PFSK-1 (cell line): ENCODE results near the gene GASK1A.

Experiments
- FOXP2 ChIP-seq: optimal IDR thresholded peaks from 2 replicates; pipeline ENCODE3; 2011; ENCODE audit warnings: borderline replicate concordance, control low read depth, inconsistent platforms; ENCODE audit not compliant: insufficient read depth; ENCODE audit errors: extremely low read length, extremely low read depth
- POLR2AphosphoS5 ChIP-seq: IDR thresholded peaks from 2 replicates; pipeline ENCODE4 v1.6.1; 2012; ENCODE audit warnings: low read depth, mild to moderate bottlenecking, control low read depth, low read length, moderate library complexity
- REST ChIP-seq, 2 experiments: IDR thresholded peaks; 2 replicates each; pipeline versions ENCODE4 v1.6.1 to v1.8.0; 2011 to 2012; ENCODE audit warnings: low read depth in 2 of 2, low read length in 2 of 2, control low read depth in 1 of 2, inconsistent platforms in 1 of 2, mild to moderate bottlenecking in 1 of 2, moderate library complexity in 1 of 2; ENCODE audit not compliant: insufficient read depth in 1 of 2
- SIN3A ChIP-seq: IDR thresholded peaks from 2 replicates; pipeline ENCODE4 v1.6.1; 2012; ENCODE audit warnings: mild to moderate bottlenecking, low read length, moderate library complexity, borderline replicate concordance; ENCODE audit not compliant: insufficient read depth
- TAF1 ChIP-seq: IDR thresholded peaks from 2 replicates; pipeline ENCODE4 v1.6.1; 2012; ENCODE audit warnings: low read length, control low read depth, borderline replicate concordance; ENCODE audit not compliant: insufficient read depth

GASK1A gene

GRCh38 chr3:42980209-42980608 lies 1.1 kb downstream of the GASK1A start:
- TF ChIP-seq SIN3A (no peak), REST (IDR thresholded peaks at IDR 0.05; ENCODE audit: insufficient read depth in 1 of 2, low read depth in 2 of 2, low read length in 2 of 2) (no peak), FOXP2 (no peak), TAF1 (no peak), POLR2AphosphoS5 (no peak)

GRCh38 chr3:42980909-42981308 lies 1.8 kb downstream of the GASK1A start:
- no peak for TF ChIP-seq FOXP2
- no peak for TF ChIP-seq REST (IDR thresholded peaks at IDR 0.05; ENCODE audit: insufficient read depth in 1 of 2, low read depth in 2 of 2, low read length in 2 of 2)
- no peak for TF ChIP-seq SIN3A
- TF ChIP-seq TAF1, result no peak
- no peak for TF ChIP-seq POLR2AphosphoS5

- TF ChIP-seq REST (IDR thresholded peaks at IDR 0.05; ENCODE audit: insufficient read depth in 1 of 2, low read depth in 2 of 2, low read length in 2 of 2), result no peak
- TF ChIP-seq FOXP2, result no peak
- TF ChIP-seq SIN3A, result no peak
- no peak for TF ChIP-seq POLR2AphosphoS5
- no peak for TF ChIP-seq TAF1
These were observed 3.7 kb downstream of the GASK1A start for GRCh38 chr3:42982645-42983412.

GRCh38 chr3:42983927-42984326 lies 4.8 kb downstream of the GASK1A start:
- TF ChIP-seq TAF1 (no peak), POLR2AphosphoS5 (no peak), SIN3A (no peak), REST (IDR thresholded peaks at IDR 0.05; ENCODE audit: insufficient read depth in 1 of 2, low read depth in 2 of 2, low read length in 2 of 2) (no peak), FOXP2 (no peak)
